ENCODE measurements around the gene DIMT1.
A peak's percentile ranks its signal among the peaks of the same experiment; 100 is the strongest.

The DIMT1 gene

GRCh38 chr5:62395210-62395950 lies 8.3 kb downstream of the DIMT1 start:
- TF ChIP-seq FOXM1 (IDR thresholded peaks at IDR 0.05; ENCODE audit: borderline replicate concordance, low read depth) (no peak), YY1 (IDR thresholded peaks at IDR 0.05; ENCODE audit: low read depth) (no peak), CREB1 (IDR thresholded peaks at IDR 0.05; ENCODE audit: low read depth) (no peak), MAX (IDR thresholded peaks at IDR 0.05) (no peak), RAD21 (IDR thresholded peaks at IDR 0.05; ENCODE audit: low read depth) (no peak), REST (IDR thresholded peaks at IDR 0.05; ENCODE audit: low read depth) (no peak)

- TF ChIP-seq EP300 (IDR thresholded peaks at IDR 0.05; ENCODE audit: borderline replicate concordance), result no peak
- TF ChIP-seq CREB1 (IDR thresholded peaks at IDR 0.05; ENCODE audit: low read depth), result no peak
- no peak for TF ChIP-seq NFIC (IDR thresholded peaks at IDR 0.05)
- no peak for TF ChIP-seq TEAD4 (IDR thresholded peaks at IDR 0.05)
These were observed 16.9 kb downstream of the DIMT1 start for GRCh38 chr5:62386824-62387223.

GRCh38 chr5:62385816-62386400 lies 17.8 kb downstream of the DIMT1 start:
- TF ChIP-seq CEBPB (IDR thresholded peaks at IDR 0.05) (no peak), CREB1 (IDR thresholded peaks at IDR 0.05; ENCODE audit: low read depth) (no peak), FOXM1 (IDR thresholded peaks at IDR 0.05; ENCODE audit: borderline replicate concordance, low read depth) (no peak), ZBTB7A (IDR thresholded peaks at IDR 0.05; ENCODE audit: low read depth) (no peak), NFIC (IDR thresholded peaks at IDR 0.05) (peak; percentile 81), EGR1 (IDR thresholded peaks at IDR 0.05) (no peak), TEAD4 (IDR thresholded peaks at IDR 0.05) (peak; percentile 68), REST (IDR thresholded peaks at IDR 0.05; ENCODE audit: low read depth) (no peak), MAX (IDR thresholded peaks at IDR 0.05) (no peak), TCF12 (IDR thresholded peaks at IDR 0.05; ENCODE audit: low read depth) (peak; percentile 54; the same call in 1 of the 2 replicates), RAD21 (IDR thresholded peaks at IDR 0.05; ENCODE audit: low read depth) (no peak), YY1 (IDR thresholded peaks at IDR 0.05; ENCODE audit: low read depth) (no peak), EP300 (IDR thresholded peaks at IDR 0.05; ENCODE audit: borderline replicate concordance) (peak; percentile 57; the same call in 1 of the 2 replicates), USF1 (IDR thresholded peaks at IDR 0.05) (no peak), TAF1 (IDR thresholded peaks at IDR 0.05; ENCODE audit: low read depth) (no peak)

- no peak for TF ChIP-seq EGR1 (IDR thresholded peaks at IDR 0.05)
- TF ChIP-seq MAX (IDR thresholded peaks at IDR 0.05), result 0 out of 2 replicates have a peak, but pooled peaks have one; percentile 7
- TF ChIP-seq USF1 (IDR thresholded peaks at IDR 0.05), result no peak
- TF ChIP-seq TEAD4 (IDR thresholded peaks at IDR 0.05), result 0 out of 2 replicates have a peak, but pooled peaks have one; percentile 19
- TF ChIP-seq TCF12 (IDR thresholded peaks at IDR 0.05; ENCODE audit: low read depth), result peak; percentile 53; the same call in 1 of the 2 replicates
- peak; percentile 68 for TF ChIP-seq NFIC (IDR thresholded peaks at IDR 0.05)
- TF ChIP-seq ZBTB7A (IDR thresholded peaks at IDR 0.05; ENCODE audit: low read depth), result no peak
- TF ChIP-seq REST (IDR thresholded peaks at IDR 0.05; ENCODE audit: low read depth), result no peak
- peak; percentile 97 for TF ChIP-seq CEBPB (IDR thresholded peaks at IDR 0.05)
- TF ChIP-seq EP300 (IDR thresholded peaks at IDR 0.05; ENCODE audit: borderline replicate concordance), result peak; percentile 49; the same call in 1 of the 2 replicates
- no peak for TF ChIP-seq YY1 (IDR thresholded peaks at IDR 0.05; ENCODE audit: low read depth)
- peak; percentile 60; the same call in 1 of the 2 replicates for TF ChIP-seq FOXM1 (IDR thresholded peaks at IDR 0.05; ENCODE audit: borderline replicate concordance, low read depth)
These were observed 18.6 kb downstream of the DIMT1 start for GRCh38 chr5:62385131-62385530.

All from Ishikawa (cell line).